SU-DHL-6 (cell line): ENCODE measurements around the gene HHATL.

Experiments used
- EZH2phosphoT487 ChIP-seq: fragments of 200-600 bp; sonication (generic), shearing (Covaris generic); conservative IDR thresholded peaks from 2 replicates; pipeline ENCODE4 v1.6.1; 2018; ENCODE audit warnings: mild to moderate bottlenecking, antibody characterized with exemption, low read length, moderate library complexity, mixed read lengths
- TF ChIP-seq, protein P1 (sequence below): fragments of 200-600 bp; sonication (generic); IDR thresholded peaks from one replicate; pipeline ENCODE4 v1.5.1; 2017; ENCODE audit warnings: antibody characterized with exemption, mild to moderate bottlenecking, low read length, moderate library complexity; ENCODE audit not compliant: insufficient read depth, poor library complexity, severe bottlenecking

DNA sequence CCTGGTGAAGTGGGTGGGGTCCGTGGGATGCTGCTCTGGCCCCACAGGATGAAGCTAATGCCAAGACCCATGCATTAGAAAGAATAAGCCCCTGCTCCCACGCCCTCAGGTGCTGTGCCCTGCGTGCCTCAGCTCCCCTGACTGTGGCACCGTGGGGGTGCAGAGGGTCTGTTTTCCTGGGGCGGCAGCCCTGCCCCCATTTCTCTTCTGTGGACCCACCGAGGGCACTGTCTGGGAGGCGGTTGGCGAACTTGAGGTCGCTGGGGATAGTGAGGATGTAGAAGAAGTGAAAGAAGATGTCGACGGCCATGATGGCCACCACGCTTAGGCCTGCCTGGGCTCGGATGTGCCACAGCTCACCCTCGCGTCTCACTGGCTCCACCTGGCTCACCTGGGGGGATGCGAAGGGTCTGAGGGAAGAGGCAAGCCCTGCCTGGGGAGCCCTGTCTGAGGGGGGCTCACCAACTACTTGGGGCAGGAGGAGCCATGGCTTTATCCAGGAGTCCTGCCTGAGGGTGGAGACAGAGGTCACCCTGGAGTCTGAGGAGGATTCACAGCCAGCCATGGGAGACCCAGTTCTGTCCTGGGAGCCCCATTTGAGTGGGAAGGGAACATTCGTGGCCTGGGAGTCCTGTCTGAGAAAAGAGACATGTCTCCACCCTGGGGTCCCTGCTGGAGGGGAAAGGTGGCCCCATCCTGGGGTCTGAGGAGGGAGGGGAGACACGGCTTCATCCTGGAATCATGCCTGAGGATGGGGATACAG is 5.1 kb downstream of the HHATL start:
- TF ChIP-seq, protein P1, sequence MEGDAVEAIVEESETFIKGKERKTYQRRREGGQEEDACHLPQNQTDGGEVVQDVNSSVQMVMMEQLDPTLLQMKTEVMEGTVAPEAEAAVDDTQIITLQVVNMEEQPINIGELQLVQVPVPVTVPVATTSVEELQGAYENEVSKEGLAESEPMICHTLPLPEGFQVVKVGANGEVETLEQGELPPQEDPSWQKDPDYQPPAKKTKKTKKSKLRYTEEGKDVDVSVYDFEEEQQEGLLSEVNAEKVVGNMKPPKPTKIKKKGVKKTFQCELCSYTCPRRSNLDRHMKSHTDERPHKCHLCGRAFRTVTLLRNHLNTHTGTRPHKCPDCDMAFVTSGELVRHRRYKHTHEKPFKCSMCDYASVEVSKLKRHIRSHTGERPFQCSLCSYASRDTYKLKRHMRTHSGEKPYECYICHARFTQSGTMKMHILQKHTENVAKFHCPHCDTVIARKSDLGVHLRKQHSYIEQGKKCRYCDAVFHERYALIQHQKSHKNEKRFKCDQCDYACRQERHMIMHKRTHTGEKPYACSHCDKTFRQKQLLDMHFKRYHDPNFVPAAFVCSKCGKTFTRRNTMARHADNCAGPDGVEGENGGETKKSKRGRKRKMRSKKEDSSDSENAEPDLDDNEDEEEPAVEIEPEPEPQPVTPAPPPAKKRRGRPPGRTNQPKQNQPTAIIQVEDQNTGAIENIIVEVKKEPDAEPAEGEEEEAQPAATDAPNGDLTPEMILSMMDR = no peak
- TF ChIP-seq EZH2phosphoT487 = no peak
